NCI-H82 (cell line): ENCODE results near the gene NTNG2.

Experiments used
- DNase-seq: peaks from one replicate; lab custom pipeline; 2025; lab: John Stamatoyannopoulos, UW

The NTNG2 gene

GRCh38 chr9:132201780-132202703, 40.2 kb downstream of the NTNG2 start:
- DNase-seq = no peak

- DNase-seq = no peak
Observed at GRCh38 chr9:132204883-132205282, 43.0 kb downstream of the NTNG2 start.

GRCh38 chr9:132207215-132207614, 45.4 kb downstream of the NTNG2 start:
- no peak for DNase-seq

GRCh38 chr9:132207839-132208615, 46.2 kb downstream of the NTNG2 start:
- DNase-seq = no peak

GRCh38 chr9:132209228-132209627, 47.4 kb downstream of the NTNG2 start:
- DNase-seq = no peak

GRCh38 chr9:132210472-132211145, 48.8 kb downstream of the NTNG2 start:
- DNase-seq = no peak

- DNase-seq = no peak
Observed at GRCh38 chr9:132211570-132211969, 49.7 kb downstream of the NTNG2 start.

GRCh38 chr9:132214027-132214622, 52.3 kb downstream of the NTNG2 start:
- peak; percentile 27 for DNase-seq

- DNase-seq = no peak
Observed at GRCh38 chr9:132216861-132217619, 55.2 kb downstream of the NTNG2 start.

GRCh38 chr9:132218208-132218607, 56.4 kb downstream of the NTNG2 start:
- DNase-seq = no peak

- peak; percentile 63 for DNase-seq
Observed at GRCh38 chr9:132221941-132222340, 60.1 kb downstream of the NTNG2 start.

GRCh38 chr9:132224645-132225044, 62.8 kb downstream of the NTNG2 start:
- DNase-seq = no peak

- no peak for DNase-seq
Observed at GRCh38 chr9:132226571-132227430, 64.9 kb downstream of the NTNG2 start.

GRCh38 chr9:132228062-132228461, 66.2 kb downstream of the NTNG2 start:
- DNase-seq = no peak

GRCh38 chr9:132230605-132231004, 68.7 kb downstream of the NTNG2 start:
- peak; percentile 61 for DNase-seq

- peak; percentile 70 for DNase-seq
Observed at GRCh38 chr9:132231019-132231701, 69.3 kb downstream of the NTNG2 start.

GRCh38 chr9:132232522-132232921, 70.7 kb downstream of the NTNG2 start:
- no peak for DNase-seq

- no peak for DNase-seq
Observed at GRCh38 chr9:132233138-132233537, 71.3 kb downstream of the NTNG2 start.

- peak; percentile 79 for DNase-seq
Observed at GRCh38 chr9:132234535-132234934, 72.7 kb downstream of the NTNG2 start.

GRCh38 chr9:132235125-132235524, 73.3 kb downstream of the NTNG2 start:
- no peak for DNase-seq
